ENCODE measurements around the gene KIAA0040.
"Not testable (repeated sequence)": the region's sequence is repeated elsewhere in the genome, so short reads cannot be mapped to it uniquely, and the experiment has no call there.

KIAA0040 gene

GRCh38 chr1:175137369-175137768, 55.2 kb downstream of the KIAA0040 start:
- DNase-seq (ENCODE audit: low read depth) = no peak

GRCh38 chr1:175136246-175136645, 56.3 kb downstream of the KIAA0040 start:
- DNase-seq (ENCODE audit: low read depth) = no peak

- DNase-seq (ENCODE audit: low read depth) = no peak
These were observed 58.1 kb downstream of the KIAA0040 start for GRCh38 chr1:175134500-175134899.

GRCh38 chr1:175133673-175134435, 58.7 kb downstream of the KIAA0040 start:
- DNase-seq (ENCODE audit: low read depth) = no peak

GRCh38 chr1:175132436-175132835, 60.1 kb downstream of the KIAA0040 start:
- DNase-seq (ENCODE audit: low read depth) = no peak

GRCh38 chr1:175131095-175131494, 61.5 kb downstream of the KIAA0040 start:
- DNase-seq (ENCODE audit: low read depth) = no peak

GRCh38 chr1:175130649-175131045, 61.9 kb downstream of the KIAA0040 start:
- DNase-seq (ENCODE audit: low read depth) = no peak

- no peak for DNase-seq (ENCODE audit: low read depth)
These were observed 62.5 kb downstream of the KIAA0040 start for GRCh38 chr1:175129997-175130648.

- DNase-seq (ENCODE audit: low read depth) = no peak
These were observed 63.0 kb downstream of the KIAA0040 start for GRCh38 chr1:175129644-175129996.

- DNase-seq (ENCODE audit: low read depth) = no peak
These were observed 63.4 kb downstream of the KIAA0040 start for GRCh38 chr1:175129182-175129581.

- DNase-seq (ENCODE audit: low read depth) = no peak
These were observed 64.1 kb downstream of the KIAA0040 start for GRCh38 chr1:175128523-175128922.

GRCh38 chr1:175127565-175127964, 65.0 kb downstream of the KIAA0040 start:
- DNase-seq (ENCODE audit: low read depth) = no peak

GRCh38 chr1:175126347-175126746, 66.2 kb downstream of the KIAA0040 start:
- no peak for DNase-seq (ENCODE audit: low read depth)

- DNase-seq (ENCODE audit: low read depth) = no peak
These were observed 67.7 kb downstream of the KIAA0040 start for GRCh38 chr1:175124861-175125260.

- no peak for DNase-seq (ENCODE audit: low read depth)
These were observed 72.1 kb downstream of the KIAA0040 start for GRCh38 chr1:175120511-175120910.

GRCh38 chr1:175118375-175119367, 73.9 kb downstream of the KIAA0040 start:
- DNase-seq (ENCODE audit: low read depth) = no peak

GRCh38 chr1:175116903-175117302, 75.7 kb downstream of the KIAA0040 start:
- DNase-seq (ENCODE audit: low read depth) = no peak

GRCh38 chr1:175116210-175116798, 76.3 kb downstream of the KIAA0040 start:
- no peak for DNase-seq (ENCODE audit: low read depth)

- no peak for DNase-seq (ENCODE audit: low read depth)
These were observed 77.6 kb downstream of the KIAA0040 start for GRCh38 chr1:175114996-175115395.

GRCh38 chr1:175108331-175108820, 84.2 kb downstream of the KIAA0040 start:
- not testable (repeated sequence) for DNase-seq (ENCODE audit: low read depth)

Data from HS-5 (cell line).